Effector memory CD4-positive, alpha-beta T cell (primary cell): ENCODE measurements around the gene TRPV3.

Source experiments
- DNase-seq, 3 donors: peaks; one replicate each; pipeline ENCODE4 v3.0.0-alpha.2; 2020
- H3K27ac ChIP-seq: 2 replicates; pipeline ENCODE4 v1.7.0; 2013; ENCODE audit warnings: mild to moderate bottlenecking, low read length, moderate library complexity; ENCODE audit not compliant: insufficient read depth, poor library complexity, severe bottlenecking
- H3K27me3 ChIP-seq: replicated peaks from 2 replicates; pipeline ENCODE4 v1.7.0; 2013; ENCODE audit warnings: mild to moderate bottlenecking, low read length; ENCODE audit not compliant: insufficient read depth, control insufficient read depth, poor library complexity, severe bottlenecking
- H3K36me3 ChIP-seq: 2 replicates; pipeline ENCODE4 v1.7.0; 2013; ENCODE audit warnings: mild to moderate bottlenecking, low read length, moderate library complexity; ENCODE audit not compliant: control insufficient read depth, insufficient read depth
- H3K4me1 ChIP-seq: 2 replicates; pipeline ENCODE4 v1.7.0; 2013; ENCODE audit warnings: low read length, mild to moderate bottlenecking; ENCODE audit not compliant: control insufficient read depth, insufficient read depth, poor library complexity, severe bottlenecking
- H3K4me3 ChIP-seq: 2 replicates; pipeline ENCODE4 v1.7.0; 2013; ENCODE audit warnings: low read length, low read depth, mild to moderate bottlenecking; ENCODE audit not compliant: insufficient read depth, poor library complexity, severe bottlenecking
- H3K9me3 ChIP-seq: 2 replicates; pipeline ENCODE4 v1.7.0; 2013; ENCODE audit warnings: mild to moderate bottlenecking, low read length, moderate library complexity; ENCODE audit not compliant: control insufficient read depth

The TRPV3 gene

GRCh38 chr17:3547628-3548027 lies 10.0 kb downstream of the TRPV3 start:
- H3K36me3 ChIP-seq, result no peaks in the 10 kb centered on the region
- no peak for DNase-seq
- no peaks in the 10 kb centered on the region for H3K4me1 ChIP-seq
- no peak overlapping the region for H3K4me3 ChIP-seq
- no peaks in the 10 kb centered on the region for H3K9me3 ChIP-seq
- H3K27ac ChIP-seq, result no peak overlapping the region
- no peaks in the 10 kb centered on the region for H3K27me3 ChIP-seq

GRCh38 chr17:3546997-3547396 lies 10.6 kb downstream of the TRPV3 start:
- H3K4me1 ChIP-seq, result no peaks in the 10 kb centered on the region
- no peak overlapping the region for H3K4me3 ChIP-seq
- H3K27ac ChIP-seq, result no peak overlapping the region
- DNase-seq, result no peak
- H3K9me3 ChIP-seq, result no peaks in the 10 kb centered on the region
- no peaks in the 10 kb centered on the region for H3K36me3 ChIP-seq
- H3K27me3 ChIP-seq, result no peaks in the 10 kb centered on the region

GRCh38 chr17:3546521-3546920 lies 11.1 kb downstream of the TRPV3 start:
- Histone ChIP-seq H3K4me3 (no peak overlapping the region), H3K4me1 (no peaks in the 10 kb centered on the region), H3K27me3 (no peaks in the 10 kb centered on the region), H3K36me3 (no peaks in the 10 kb centered on the region), H3K9me3 (no peaks in the 10 kb centered on the region), H3K27ac (no peak overlapping the region)
- DNase-seq, result no peak

GRCh38 chr17:3545151-3545550 lies 12.5 kb downstream of the TRPV3 start:
- Histone ChIP-seq H3K27me3 (no peaks in the 10 kb centered on the region), H3K27ac (no peak overlapping the region), H3K9me3 (no peaks in the 10 kb centered on the region), H3K36me3 (no peaks in the 10 kb centered on the region), H3K4me1 (no peaks in the 10 kb centered on the region), H3K4me3 (no peak overlapping the region)
- DNase-seq, result no peak

- H3K27me3 ChIP-seq, result no peaks in the 10 kb centered on the region
- no peak overlapping the region for H3K4me3 ChIP-seq
- H3K36me3 ChIP-seq, result no peaks in the 10 kb centered on the region
- DNase-seq, result no peak
- H3K9me3 ChIP-seq, result no peaks in the 10 kb centered on the region
- H3K4me1 ChIP-seq, result no peaks in the 10 kb centered on the region
- H3K27ac ChIP-seq, result no peak overlapping the region
Measured at GRCh38 chr17:3544365-3544764, 13.2 kb downstream of the TRPV3 start.

- Histone ChIP-seq H3K9me3 (no peaks in the 10 kb centered on the region), H3K4me1 (no peaks in the 10 kb centered on the region), H3K27me3 (no peaks in the 10 kb centered on the region), H3K4me3 (no peak overlapping the region), H3K27ac (no peak overlapping the region), H3K36me3 (no peaks in the 10 kb centered on the region)
- no peak for DNase-seq
Measured at GRCh38 chr17:3543453-3543852, 14.2 kb downstream of the TRPV3 start.

- Histone ChIP-seq H3K36me3 (no peaks in the 10 kb centered on the region), H3K4me3 (no peak overlapping the region)
- DNase-seq, result no peak
Measured at GRCh38 chr17:3542410-3543088, 15.1 kb downstream of the TRPV3 start.

GRCh38 chr17:3539881-3540540 lies 17.6 kb downstream of the TRPV3 start:
- Histone ChIP-seq H3K27me3 (no peaks in the 10 kb centered on the region), H3K9me3 (no peaks in the 10 kb centered on the region), H3K4me1 (peaks cover 3% of the 10 kb centered on the region), H3K36me3 (no peaks in the 10 kb centered on the region), H3K4me3 (no peak overlapping the region), H3K27ac (no peak overlapping the region)
- DNase-seq, result no peak

More at GRCh38 chr17:3542410-3543088, 15.1 kb downstream of the TRPV3 start:
- Histone ChIP-seq H3K27me3 (no peaks in the 10 kb centered on the region), H3K9me3 (no peaks in the 10 kb centered on the region), H3K27ac (no peak overlapping the region), H3K4me1 (no peaks in the 10 kb centered on the region)

GRCh38 chr17:3536716-3537115 lies 20.9 kb downstream of the TRPV3 start:
- H3K27ac ChIP-seq, result no peak overlapping the region
- H3K9me3 ChIP-seq, result no peaks in the 10 kb centered on the region
- H3K4me1 ChIP-seq, result peaks cover 3% of the 10 kb centered on the region
- no peaks in the 10 kb centered on the region for H3K36me3 ChIP-seq
- DNase-seq, result no peak
- no peaks in the 10 kb centered on the region for H3K27me3 ChIP-seq
- H3K4me3 ChIP-seq, result no peak overlapping the region

GRCh38 chr17:3535253-3535995 lies 22.2 kb downstream of the TRPV3 start:
- H3K4me3 ChIP-seq, result no peak overlapping the region

More at GRCh38 chr17:3535253-3535995, 22.2 kb downstream of the TRPV3 start:
- Histone ChIP-seq H3K27ac (no peak overlapping the region), H3K27me3 (no peaks in the 10 kb centered on the region), H3K36me3 (no peaks in the 10 kb centered on the region), H3K4me1 (peaks cover 3% of the 10 kb centered on the region), H3K9me3 (no peaks in the 10 kb centered on the region)
- DNase-seq, result peak in 1 of 3 donors; percentile 10
